Activated CD8-positive, alpha-beta T cell treated with anti-CD3 and anti-CD28 coated beads for 36 hours (primary cell): ENCODE results near the gene CDKN2B. TPM values are rescaled to one million over a fixed set of nuclear protein-coding genes. Genes with fewer than 3 reads are reported as not detected.

ENCODE experiments used
- ATAC-seq: fragments of 200-7000 bp; cut with Tn5 transposase; one replicate; pipeline ENCODE4 v1.10.0; 2021; ENCODE audit warnings: mild to moderate bottlenecking, moderate library complexity
- CTCF ChIA-PET: fragments of 350-600 bp; sonication (Branson Sonifier 250); formaldehyde crosslinking; loops from one replicate; lab custom pipeline; 2021; ENCODE audit warnings: antibody characterized with exemption; lab: Charles Lee
- POLR2A ChIA-PET: fragments of 350-600 bp; sonication (Branson Sonifier 250); formaldehyde crosslinking; loops from one replicate; lab custom pipeline; 2021; ENCODE audit warnings: antibody characterized with exemption; lab: Charles Lee
- DNase-seq: peaks from one replicate; pipeline ENCODE4 v3.0.0-alpha.2; 2020
- H3K27ac Mint-ChIP-seq: one replicate; pipeline ENCODE4 v1.8.0; 2021; ENCODE audit warnings: mild to moderate bottlenecking, mixed read lengths
- H3K27me3 Mint-ChIP-seq: one replicate; pipeline ENCODE4 v1.8.0; 2021; ENCODE audit warnings: mixed read lengths
- H3K36me3 Mint-ChIP-seq: one replicate; pipeline ENCODE4 v1.8.0; 2021; ENCODE audit warnings: low read depth, mixed read lengths
- H3K4me1 Mint-ChIP-seq: one replicate; pipeline ENCODE4 v1.8.0; 2021; ENCODE audit warnings: low read depth, mixed read lengths
- H3K4me3 Mint-ChIP-seq: one replicate; pipeline ENCODE4 v1.8.0; 2021; ENCODE audit warnings: mild to moderate bottlenecking, moderate library complexity, mixed read lengths
- H3K9me3 Mint-ChIP-seq: one replicate; pipeline ENCODE4 v1.8.0; 2021; ENCODE audit warnings: mixed read lengths
- CTCF ChIP-seq: fragments of 200-600 bp; IDR thresholded peaks from one replicate; pipeline ENCODE4 v1.8.0; 2022; ENCODE audit warnings: antibody characterized with exemption, mild to moderate bottlenecking
- intact Hi-C: fragments of 100-400 bp; cut with micrococcal nuclease; formaldehyde crosslinking; loops from one replicate; pipeline ENCODE4 v1.10.0; 2022
- total RNA-seq, 2 experiments: library from RNA; stranded (reverse); gene quantifications; one replicate each; pipeline ENCODE4 v1.2.3, GENCODE V29; 2021

CDKN2B gene
- total RNA-seq, 2 experiments from 2014 or later = not detected

GRCh38 chr9:22037954-22038690, 29.0 kb upstream of the CDKN2B start:
- Mint-ChIP-seq H3K27me3 (no peaks in the 10 kb centered on the region), H3K4me1 (peaks cover 23% of the 10 kb centered on the region), H3K4me3 (no peak overlapping the region), H3K9me3 (no peaks in the 10 kb centered on the region), H3K36me3 (no peaks in the 10 kb centered on the region), H3K27ac (no peak overlapping the region)
- peak; percentile 83 for TF ChIP-seq CTCF
- DNase-seq = no peak
- CTCF ChIA-PET = interaction anchor here (0.7 to 11.3 kb wide), 23 partner anchors 11 to 855 kb away, joined by 3 to 149 read pairs (median 4); partner anchors contain the start of genes CDKN2A, CDKN2B and CDKN2B-AS1
- peak; percentile 47 for ATAC-seq
- intact Hi-C loops = loop anchor here (5.0 kb wide), 1 partner anchor 226 kb away; no protein-coding TSS in a partner anchor
- POLR2A ChIA-PET = no interaction called here

GRCh38 chr9:22036866-22037626, 27.9 kb upstream of the CDKN2B start:
- no peak for TF ChIP-seq CTCF
- Mint-ChIP-seq H3K4me3 (no peak overlapping the region), H3K36me3 (no peaks in the 10 kb centered on the region), H3K27ac (no peak overlapping the region), H3K4me1 (peaks cover 23% of the 10 kb centered on the region), H3K9me3 (no peaks in the 10 kb centered on the region), H3K27me3 (no peaks in the 10 kb centered on the region)
- intact Hi-C loops = loop anchor here (5.0 kb wide), 1 partner anchor 225 kb away; no protein-coding TSS in a partner anchor
- ATAC-seq (no peak), DNase-seq (no peak)
- POLR2A ChIA-PET = interaction anchor here (1.2 kb wide), 1 partner anchor 11 kb away, joined by 4 read pairs; no protein-coding TSS in a partner anchor
- CTCF ChIA-PET = interaction anchor here (0.7 to 11.3 kb wide), 21 partner anchors 11 to 854 kb away, joined by 3 to 149 read pairs (median 4); partner anchors contain the start of genes CDKN2A, CDKN2B and CDKN2B-AS1

GRCh38 chr9:22035591-22036011, 26.5 kb upstream of the CDKN2B start:
- Mint-ChIP-seq H3K4me1 (peaks cover 16% of the 10 kb centered on the region), H3K4me3 (no peak overlapping the region), H3K27ac (no peak overlapping the region), H3K27me3 (no peaks in the 10 kb centered on the region), H3K9me3 (no peaks in the 10 kb centered on the region), H3K36me3 (no peaks in the 10 kb centered on the region)
- ATAC-seq = peak; percentile 68
- no peak for TF ChIP-seq CTCF
- DNase-seq = peak; percentile 22
- intact Hi-C loops = loop anchor here (5.0 kb wide), 1 partner anchor 223 kb away; no protein-coding TSS in a partner anchor
- CTCF ChIA-PET = interaction anchor here (4.8 to 11.3 kb wide), 4 partner anchors 14 to 225 kb away, joined by 28 to 149 read pairs (median 54); partner anchors contain the start of gene CDKN2B
- POLR2A ChIA-PET = no interaction called here

- CTCF ChIA-PET = interaction anchor here (1.6 to 1.7 kb wide), 2 partner anchors 211 to 219 kb away, joined by 4 to 6 read pairs; no protein-coding TSS in a partner anchor
- H3K27me3 Mint-ChIP-seq = no peaks in the 10 kb centered on the region
- no peaks in the 10 kb centered on the region for H3K9me3 Mint-ChIP-seq
- H3K4me3 Mint-ChIP-seq = no peak overlapping the region
- H3K4me1 Mint-ChIP-seq = peaks cover 11% of the 10 kb centered on the region
- ATAC-seq (no peak), DNase-seq (no peak)
- intact Hi-C loops = no loop called here
- POLR2A ChIA-PET = interaction anchor here (0.6 kb wide), 2 partner anchors 26 to 227 kb away, joined by 3 read pairs; no protein-coding TSS in a partner anchor
- no peak for TF ChIP-seq CTCF
- H3K36me3 Mint-ChIP-seq = no peaks in the 10 kb centered on the region
- H3K27ac Mint-ChIP-seq = no peak overlapping the region
Measured at GRCh38 chr9:22033012-22033630, 24.0 kb upstream of the CDKN2B start.
